OCI-LY7 (cell line): ENCODE measurements around the gene HIF3A. TPM values are rescaled to one million over a fixed set of nuclear protein-coding genes. Genes with fewer than 3 reads are reported as not detected.

ENCODE experiments used
- Bru-seq: library from RNA; stranded (reverse); fragments of 400-500 nt; gene quantifications from one replicate; lab custom pipeline; 2021; lab: Mats Ljungman, UMichigan
- BruChase-seq, 2 experiments: library from RNA; stranded (reverse); fragments of 400-500 nt; gene quantifications; one replicate each; lab custom pipeline; 2021; lab: Mats Ljungman, UMichigan
- BruUV-seq: library from RNA; stranded (reverse); fragments of 400-500 nt; replicated peaks from 2 replicates; lab custom pipeline; 2021; lab: Mats Ljungman, UMichigan
- CTCF ChIA-PET: fragments of 300-600 bp; sonication (Branson Sonifier 250); formaldehyde crosslinking; loops from one replicate; lab custom pipeline; 2022; ENCODE audit warnings: antibody characterized with exemption; ENCODE audit not compliant: unreplicated experiment; lab: Charles Lee
- POLR2A ChIA-PET: fragments of 300-600 bp; sonication (Branson Sonifier 250); formaldehyde crosslinking; loops from one replicate; lab custom pipeline; 2022; ENCODE audit warnings: antibody characterized with exemption; lab: Charles Lee
- DNase-seq: peaks from one replicate; pipeline ENCODE4 v3.0.0-alpha.2; 2015; ENCODE audit warnings: low spot score
- H2AFZ ChIP-seq: fragments of 200-600 bp; sonication (generic), shearing (Covaris generic); 2 replicates; pipeline ENCODE4 v1.6.1; 2014; ENCODE audit warnings: mild to moderate bottlenecking, antibody characterized with exemption, low read length, moderate library complexity
- H3K27ac ChIP-seq: fragments of 200-600 bp; sonication (generic); 2 replicates; pipeline ENCODE4 v1.5.1; 2014; ENCODE audit warnings: mixed run types, low read depth, mild to moderate bottlenecking, moderate library complexity, low read length, inconsistent platforms; ENCODE audit not compliant: poor library complexity, severe bottlenecking
- H3K36me3 ChIP-seq: fragments of 200-600 bp; sonication (generic); 2 replicates; pipeline ENCODE4 v1.6.1; 2014; ENCODE audit warnings: mild to moderate bottlenecking, antibody characterized with exemption, low read length, moderate library complexity, mixed read lengths; ENCODE audit not compliant: insufficient read depth
- H3K4me1 ChIP-seq: fragments of 200-600 bp; sonication (generic); 2 replicates; pipeline ENCODE4 v1.5.1; 2014; ENCODE audit warnings: mild to moderate bottlenecking, low read length; ENCODE audit not compliant: insufficient read depth, poor library complexity, severe bottlenecking
- H3K4me2 ChIP-seq: fragments of 200-600 bp; sonication (generic); 2 replicates; pipeline ENCODE4 v1.6.1; 2014; ENCODE audit warnings: mild to moderate bottlenecking, low read length
- H3K4me3 ChIP-seq: fragments of 200-600 bp; sonication (generic); 2 replicates; pipeline ENCODE4 v1.5.1; 2014; ENCODE audit warnings: mild to moderate bottlenecking, low read depth, low read length; ENCODE audit not compliant: poor library complexity, severe bottlenecking
- H3K79me2 ChIP-seq: fragments of 200-600 bp; sonication (generic); 2 replicates; pipeline ENCODE4 v1.6.1; 2016; ENCODE audit warnings: low read depth, mild to moderate bottlenecking, low read length, moderate library complexity, mixed read lengths; ENCODE audit not compliant: insufficient read depth
- H3K9me2 ChIP-seq: fragments of 200-600 bp; sonication (generic); 2 replicates; pipeline ENCODE4 v1.6.1; 2016; ENCODE audit warnings: mild to moderate bottlenecking, low read length, mixed read lengths; ENCODE audit not compliant: insufficient read depth
- H3K9me3 ChIP-seq: fragments of 200-600 bp; sonication (generic); 2 replicates; pipeline ENCODE4 v1.6.1; 2014; ENCODE audit warnings: mild to moderate bottlenecking, mixed run types, low read length, mixed read lengths
- H4K20me1 ChIP-seq: fragments of 200-600 bp; sonication (generic); 2 replicates; pipeline ENCODE4 v1.6.1; 2014; ENCODE audit warnings: mild to moderate bottlenecking, antibody characterized with exemption, low read length, moderate library complexity, mixed read lengths; ENCODE audit not compliant: insufficient read depth
- CTCF ChIP-seq: fragments of 200-600 bp; sonication (generic); conservative IDR thresholded peaks from 2 replicates; pipeline ENCODE4 v1.5.1; 2014; ENCODE audit warnings: mild to moderate bottlenecking, antibody characterized with exemption, low read length, moderate library complexity, mixed read lengths
- EZH2phosphoT487 ChIP-seq: fragments of 200-600 bp; sonication (generic); IDR thresholded peaks from 2 replicates; pipeline ENCODE4 v1.6.1; 2018; ENCODE audit warnings: low read depth, borderline replicate concordance, mild to moderate bottlenecking, mixed run types, antibody characterized with exemption, low read length, moderate library complexity, mixed read lengths
- intact Hi-C: fragments of 100-400 bp; cut with micrococcal nuclease; formaldehyde crosslinking; loops from one replicate; pipeline ENCODE4 v1.10.0; 2022; ENCODE audit not compliant: unreplicated experiment
- long read RNA-seq: library from polyadenylated mRNA; stranded (forward); transcript quantifications from one replicate; pipeline ENCODE4 v2.0.0, GENCODE V29; 2022
- total RNA-seq, 2 experiments: library from RNA; depleted of rRNA in 1 of 2; stranded (reverse); fragments of >200 nt in 1 of 2; shearing (Covaris generic) in 1 of 2; gene quantifications; 2 replicates each; pipeline ENCODE4 v1.2.3, GENCODE V29; 2014 to 2022

Gene HIF3A
- not detected in 2 replicates for total RNA-seq (2014; rRNA removed; shearing (Covaris generic))
- not detected in 2 replicates for total RNA-seq (2022)
- Bru-seq, nascent RNA = not detected
- not detected for BruChase-seq, experiment 1, labeled RNA remaining after a 6-hour chase
- BruChase-seq, experiment 2, labeled RNA remaining after a 2-hour chase = not detected
- long read RNA-seq = 0 reads

GRCh38 chr19:46296722-46297461, at the start of gene HIF3A:
Gene HIF3A (plus strand): TSS chr19:46297042. CDS start chr19:46297077, 35 bp downstream.
- H3K4me2 ChIP-seq = no peak within 1 kb of the TSS
- no peaks in the 10 kb centered on the region for H3K4me1 ChIP-seq
- POLR2A ChIA-PET = no interaction called here
- no peak within 1 kb of the TSS for H3K4me3 ChIP-seq
- intact Hi-C loops = no loop called here
- DNase-seq = no peak
- CTCF ChIA-PET = no interaction called here
- H3K27ac ChIP-seq = no peak within 1 kb of the TSS
- H3K9me3 ChIP-seq = no peaks in the 10 kb centered on the region
- H3K9me2 ChIP-seq = no peaks in the 10 kb centered on the region
- no peaks in the 10 kb centered on the region for H3K36me3 ChIP-seq
- H4K20me1 ChIP-seq = no peaks in the 10 kb centered on the region
- BruUV-seq = no TSS peak
- no peak within 1 kb of the TSS for H2AFZ ChIP-seq
- TF ChIP-seq CTCF (no peak), EZH2phosphoT487 (no peak)
- H3K79me2 ChIP-seq = no peaks in the 10 kb centered on the region

GRCh38 chr19:46250076-46250735, 46.6 kb upstream of the HIF3A start:
- no peak for DNase-seq
- Histone ChIP-seq H3K27ac (no peak overlapping the region), H3K79me2 (no peaks in the 10 kb centered on the region), H3K4me2 (no peak overlapping the region), H4K20me1 (no peaks in the 10 kb centered on the region), H3K9me3 (no peaks in the 10 kb centered on the region), H3K9me2 (no peaks in the 10 kb centered on the region), H3K36me3 (no peaks in the 10 kb centered on the region), H2AFZ (no peak overlapping the region), H3K4me3 (no peak overlapping the region), H3K4me1 (no peaks in the 10 kb centered on the region)
- TF ChIP-seq CTCF (no peak), EZH2phosphoT487 (no peak)
- ChIA-PET POLR2A (interaction anchor here (0.6 kb wide), 1 partner anchor 21 kb away, joined by 3 read pairs; no protein-coding TSS in a partner anchor), CTCF (no interaction called here)
- no TSS peak for BruUV-seq
- intact Hi-C loops = no loop called here
